ENCODE results near the gene PSMC6.
A peak's percentile ranks its signal among the peaks of the same experiment; 100 is the strongest.

PSMC6 gene

GRCh38 chr14:52706724-52707706 lies at the start of gene PSMC6:
Gene PSMC6, plus strand, starts transcription at chr14:52707200. Its CDS starts 20 bp downstream, at chr14:52707220.
- peak within 1 kb of the TSS; percentile 97 for H3K27ac Mint-ChIP-seq
- H3K27me3 Mint-ChIP-seq (ENCODE audit: low read depth) = peaks cover 5% of the 10 kb centered on the region
- H3K4me1 Mint-ChIP-seq (ENCODE audit: low read depth) = peaks cover 40% of the 10 kb centered on the region
- peaks cover 29% of the 10 kb centered on the region for H3K36me3 Mint-ChIP-seq (ENCODE audit: low read depth)
- H3K9me3 Mint-ChIP-seq = no peaks in the 10 kb centered on the region
- peak within 1 kb of the TSS; percentile 98 for H3K4me3 Mint-ChIP-seq

GRCh38 chr14:52660325-52660724 lies 46.7 kb upstream of the PSMC6 start:
- Mint-ChIP-seq H3K27me3 (ENCODE audit: low read depth) (no peaks in the 10 kb centered on the region), H3K9me3 (no peaks in the 10 kb centered on the region), H3K4me3 (no peak overlapping the region), H3K27ac (no peak overlapping the region), H3K36me3 (ENCODE audit: low read depth) (peaks cover 27% of the 10 kb centered on the region), H3K4me1 (ENCODE audit: low read depth) (peaks cover 7% of the 10 kb centered on the region)

- Mint-ChIP-seq H3K27me3 (ENCODE audit: low read depth) (no peaks in the 10 kb centered on the region), H3K9me3 (no peaks in the 10 kb centered on the region), H3K4me3 (no peak overlapping the region), H3K36me3 (ENCODE audit: low read depth) (peaks cover 28% of the 10 kb centered on the region), H3K4me1 (ENCODE audit: low read depth) (peaks cover 7% of the 10 kb centered on the region), H3K27ac (no peak overlapping the region)
These were observed 46.2 kb upstream of the PSMC6 start for GRCh38 chr14:52660832-52661231.

DNA sequence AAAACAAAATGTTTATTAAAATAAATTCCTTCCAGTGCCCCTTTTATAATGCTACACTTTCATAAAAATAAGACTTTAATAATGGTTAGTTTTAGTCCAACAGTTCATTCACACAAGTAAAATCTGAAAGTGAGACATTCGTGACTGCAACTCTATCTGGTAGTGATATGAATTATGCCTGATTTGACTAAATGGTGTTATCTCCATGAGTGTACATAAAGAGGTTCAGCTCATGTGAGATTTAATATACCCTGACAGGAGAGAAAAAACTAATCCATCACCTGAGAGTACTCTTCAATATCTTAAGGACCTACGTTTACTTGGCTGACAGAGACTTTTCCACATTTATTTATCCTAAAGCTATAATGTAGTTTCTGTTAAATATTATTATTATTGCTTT lies 45.7 kb upstream of the PSMC6 start:
- peaks cover 7% of the 10 kb centered on the region for H3K4me1 Mint-ChIP-seq (ENCODE audit: low read depth)
- no peak overlapping the region for H3K4me3 Mint-ChIP-seq
- no peaks in the 10 kb centered on the region for H3K27me3 Mint-ChIP-seq (ENCODE audit: low read depth)
- H3K9me3 Mint-ChIP-seq = no peaks in the 10 kb centered on the region
- H3K27ac Mint-ChIP-seq = no peak overlapping the region
- peaks cover 30% of the 10 kb centered on the region for H3K36me3 Mint-ChIP-seq (ENCODE audit: low read depth)

- no peak overlapping the region for H3K27ac Mint-ChIP-seq
- no peaks in the 10 kb centered on the region for H3K9me3 Mint-ChIP-seq
- peaks cover 11% of the 10 kb centered on the region for H3K4me1 Mint-ChIP-seq (ENCODE audit: low read depth)
- H3K36me3 Mint-ChIP-seq (ENCODE audit: low read depth) = peaks cover 29% of the 10 kb centered on the region
- H3K4me3 Mint-ChIP-seq = no peak overlapping the region
- H3K27me3 Mint-ChIP-seq (ENCODE audit: low read depth) = no peaks in the 10 kb centered on the region
These were observed 43.1 kb upstream of the PSMC6 start for GRCh38 chr14:52663850-52664249.

DNA sequence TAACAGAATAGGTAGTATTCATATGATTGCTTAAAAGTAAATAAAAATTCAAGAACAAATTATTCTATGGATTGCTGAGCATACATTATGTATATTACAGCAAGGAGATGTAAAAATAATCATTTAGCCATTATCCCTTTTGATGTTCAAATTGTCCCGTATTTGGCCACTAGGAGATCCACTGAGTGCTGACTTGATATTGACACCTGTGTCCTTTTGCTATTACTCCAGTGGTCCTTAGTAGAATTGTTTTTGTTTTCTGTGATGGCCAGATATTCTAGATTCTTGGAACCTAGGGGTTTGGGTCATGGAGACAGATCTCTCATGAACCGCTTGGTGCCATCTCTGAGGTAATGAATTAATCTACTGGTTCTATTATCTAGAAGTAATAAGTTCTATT lies 28.4 kb upstream of the PSMC6 start:
- Mint-ChIP-seq H3K27me3 (ENCODE audit: low read depth) (no peaks in the 10 kb centered on the region), H3K27ac (no peak overlapping the region), H3K4me3 (no peak overlapping the region), H3K4me1 (ENCODE audit: low read depth) (peaks cover 4% of the 10 kb centered on the region), H3K9me3 (no peaks in the 10 kb centered on the region), H3K36me3 (ENCODE audit: low read depth) (peaks cover 19% of the 10 kb centered on the region)

- H3K4me1 Mint-ChIP-seq (ENCODE audit: low read depth) = peaks cover 41% of the 10 kb centered on the region
- no peaks in the 10 kb centered on the region for H3K27me3 Mint-ChIP-seq (ENCODE audit: low read depth)
- H3K4me3 Mint-ChIP-seq = no peak overlapping the region
- peak overlapping the region; percentile 8 for H3K27ac Mint-ChIP-seq
- H3K36me3 Mint-ChIP-seq (ENCODE audit: low read depth) = peaks cover 8% of the 10 kb centered on the region
- no peaks in the 10 kb centered on the region for H3K9me3 Mint-ChIP-seq
These were observed 22.9 kb upstream of the PSMC6 start for GRCh38 chr14:52683985-52684520.

- Mint-ChIP-seq H3K36me3 (ENCODE audit: low read depth) (peaks cover 5% of the 10 kb centered on the region), H3K4me3 (no peak overlapping the region), H3K27me3 (ENCODE audit: low read depth) (no peaks in the 10 kb centered on the region), H3K9me3 (no peaks in the 10 kb centered on the region), H3K4me1 (ENCODE audit: low read depth) (peaks cover 48% of the 10 kb centered on the region), H3K27ac (no peak overlapping the region)
These were observed 20.8 kb upstream of the PSMC6 start for GRCh38 chr14:52686176-52686575.

GRCh38 chr14:52690983-52691760 lies 15.8 kb upstream of the PSMC6 start:
- Mint-ChIP-seq H3K36me3 (ENCODE audit: low read depth) (peaks cover 20% of the 10 kb centered on the region), H3K27ac (no peak overlapping the region), H3K4me3 (no peak overlapping the region), H3K27me3 (ENCODE audit: low read depth) (no peaks in the 10 kb centered on the region), H3K9me3 (no peaks in the 10 kb centered on the region), H3K4me1 (ENCODE audit: low read depth) (peaks cover 61% of the 10 kb centered on the region)

- H3K4me3 Mint-ChIP-seq = peak overlapping the region; percentile 73
- H3K27ac Mint-ChIP-seq = peak overlapping the region; percentile 64
- H3K36me3 Mint-ChIP-seq (ENCODE audit: low read depth) = peaks cover 22% of the 10 kb centered on the region
- H3K9me3 Mint-ChIP-seq = no peaks in the 10 kb centered on the region
- peaks cover 58% of the 10 kb centered on the region for H3K4me1 Mint-ChIP-seq (ENCODE audit: low read depth)
- H3K27me3 Mint-ChIP-seq (ENCODE audit: low read depth) = no peaks in the 10 kb centered on the region
These were observed 14.6 kb upstream of the PSMC6 start for GRCh38 chr14:52692248-52692962.

DNA sequence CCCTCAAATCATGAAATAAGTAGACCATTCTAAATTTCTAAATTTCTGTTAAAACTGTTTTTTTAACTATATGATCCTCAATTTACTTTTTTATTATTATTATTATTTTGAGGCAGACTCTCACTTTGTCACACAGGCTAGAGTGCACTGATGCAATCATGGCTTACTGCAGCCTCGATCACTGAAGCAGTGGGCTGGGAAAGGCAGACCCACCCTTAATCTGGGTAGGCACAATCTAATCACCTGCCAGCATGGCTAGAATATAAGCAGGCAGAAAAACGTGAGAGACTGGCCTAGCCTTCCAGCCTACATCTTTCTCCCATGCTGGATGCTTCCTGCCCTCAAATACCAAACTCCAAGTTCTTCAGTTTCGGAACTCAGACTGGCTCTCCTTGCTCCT lies 14.0 kb upstream of the PSMC6 start:
- Mint-ChIP-seq H3K4me1 (ENCODE audit: low read depth) (peaks cover 51% of the 10 kb centered on the region), H3K27ac (no peak overlapping the region), H3K36me3 (ENCODE audit: low read depth) (peaks cover 22% of the 10 kb centered on the region), H3K9me3 (no peaks in the 10 kb centered on the region), H3K4me3 (peak overlapping the region; percentile 82), H3K27me3 (ENCODE audit: low read depth) (no peaks in the 10 kb centered on the region)

DNA sequence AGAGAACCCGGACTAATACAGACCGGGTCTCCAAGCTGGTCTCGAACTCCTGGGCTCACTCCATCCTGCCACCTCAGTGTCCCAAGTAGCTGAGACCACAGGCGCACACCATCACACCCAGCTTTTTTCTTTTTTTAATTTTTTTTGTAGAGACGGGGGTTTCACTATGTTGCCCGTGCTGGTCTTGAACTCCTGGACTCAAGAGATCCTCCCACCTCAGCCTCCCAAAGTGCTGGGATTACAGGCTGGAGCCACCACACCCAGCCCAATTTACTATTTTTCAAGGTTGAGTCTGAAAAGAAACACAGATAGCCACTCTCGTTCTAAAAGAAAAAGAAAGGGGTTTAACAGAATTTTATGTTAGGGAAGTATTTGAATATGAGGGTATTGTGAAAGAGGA lies 13.5 kb upstream of the PSMC6 start:
- Mint-ChIP-seq H3K9me3 (no peaks in the 10 kb centered on the region), H3K27me3 (ENCODE audit: low read depth) (no peaks in the 10 kb centered on the region), H3K36me3 (ENCODE audit: low read depth) (peaks cover 22% of the 10 kb centered on the region), H3K27ac (peak overlapping the region; percentile 60), H3K4me1 (ENCODE audit: low read depth) (peaks cover 46% of the 10 kb centered on the region), H3K4me3 (peak overlapping the region; percentile 82)

DNA sequence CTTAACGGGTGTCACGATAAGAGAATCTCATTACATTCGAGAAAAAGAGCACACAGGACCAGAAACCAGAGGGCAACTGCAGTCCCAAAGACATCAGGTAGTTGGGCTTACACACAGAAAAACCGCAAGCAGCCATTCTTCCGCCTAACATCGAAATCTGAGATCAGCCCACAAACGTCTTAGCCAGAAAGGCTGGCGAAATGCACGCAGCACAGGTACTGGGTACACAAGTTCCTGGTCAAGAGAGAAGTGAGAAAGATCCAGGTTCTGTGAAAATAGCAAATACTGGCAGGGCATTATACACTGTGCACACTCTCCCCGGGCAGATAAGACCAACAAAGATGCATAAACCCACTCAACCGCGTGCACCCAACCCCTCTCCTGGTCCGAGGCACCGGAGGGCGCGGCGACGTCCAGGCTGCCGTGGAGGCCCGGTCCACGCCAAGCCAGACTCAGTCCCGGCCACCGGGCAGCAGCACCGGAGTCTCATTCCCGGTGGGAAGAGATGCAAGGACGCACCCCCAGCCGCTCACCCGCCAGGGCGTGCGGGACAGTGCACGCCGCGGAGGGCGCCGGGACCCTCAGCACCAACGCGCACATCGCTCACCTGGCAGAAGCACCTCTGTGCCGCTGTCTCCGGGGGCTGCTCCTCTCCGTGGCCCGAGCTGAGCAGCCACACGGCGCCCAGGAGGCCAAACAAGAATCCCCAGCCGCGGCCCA lies 12.1 kb upstream of the PSMC6 start:
- Mint-ChIP-seq H3K4me3 (peak overlapping the region; percentile 98), H3K9me3 (no peaks in the 10 kb centered on the region), H3K36me3 (ENCODE audit: low read depth) (peaks cover 20% of the 10 kb centered on the region), H3K27me3 (ENCODE audit: low read depth) (no peaks in the 10 kb centered on the region), H3K4me1 (ENCODE audit: low read depth) (peaks cover 41% of the 10 kb centered on the region), H3K27ac (peak overlapping the region; percentile 99)
